ENCODE data around the gene SET.

The SET gene

DNA sequence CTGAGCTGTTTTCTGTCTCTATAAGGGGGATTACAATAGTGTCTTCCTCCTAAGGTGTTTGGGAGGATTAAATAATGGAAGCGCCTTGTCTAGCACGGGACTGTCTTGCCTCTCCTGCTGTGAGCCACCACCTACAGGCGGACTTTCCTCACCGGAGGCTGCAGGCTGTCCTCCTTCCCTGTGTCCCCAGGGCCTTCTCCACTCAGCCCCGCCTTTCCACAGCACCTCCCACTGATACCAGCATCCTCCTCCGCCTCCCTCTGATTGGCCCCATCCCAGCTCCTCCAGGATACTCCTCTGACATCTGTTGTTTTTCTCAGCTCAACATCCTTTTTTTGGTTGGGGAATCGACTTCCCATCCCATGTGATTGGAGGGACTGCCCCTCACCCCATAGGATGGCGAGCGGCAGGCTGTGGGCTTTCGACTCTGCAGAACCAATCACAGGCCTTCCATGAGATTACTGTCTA lies 35.8 kb downstream of the SET start:
- TF ChIP-seq USF1 (IDR thresholded peaks at IDR 0.05) (no peak), CEBPB (IDR thresholded peaks at IDR 0.05) (no peak), TCF12 (IDR thresholded peaks at IDR 0.05; ENCODE audit: low read depth) (no peak), EP300 (IDR thresholded peaks at IDR 0.05; ENCODE audit: borderline replicate concordance) (no peak), REST (IDR thresholded peaks at IDR 0.05; ENCODE audit: low read depth) (no peak), ZBTB7A (IDR thresholded peaks at IDR 0.05; ENCODE audit: low read depth) (no peak), NFIC (IDR thresholded peaks at IDR 0.05) (no peak), EGR1 (IDR thresholded peaks at IDR 0.05) (no peak)
- TF ChIP-seq, protein P1, sequence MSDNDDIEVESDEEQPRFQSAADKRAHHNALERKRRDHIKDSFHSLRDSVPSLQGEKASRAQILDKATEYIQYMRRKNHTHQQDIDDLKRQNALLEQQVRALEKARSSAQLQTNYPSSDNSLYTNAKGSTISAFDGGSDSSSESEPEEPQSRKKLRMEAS (IDR thresholded peaks at IDR 0.05) = no peak

DNA sequence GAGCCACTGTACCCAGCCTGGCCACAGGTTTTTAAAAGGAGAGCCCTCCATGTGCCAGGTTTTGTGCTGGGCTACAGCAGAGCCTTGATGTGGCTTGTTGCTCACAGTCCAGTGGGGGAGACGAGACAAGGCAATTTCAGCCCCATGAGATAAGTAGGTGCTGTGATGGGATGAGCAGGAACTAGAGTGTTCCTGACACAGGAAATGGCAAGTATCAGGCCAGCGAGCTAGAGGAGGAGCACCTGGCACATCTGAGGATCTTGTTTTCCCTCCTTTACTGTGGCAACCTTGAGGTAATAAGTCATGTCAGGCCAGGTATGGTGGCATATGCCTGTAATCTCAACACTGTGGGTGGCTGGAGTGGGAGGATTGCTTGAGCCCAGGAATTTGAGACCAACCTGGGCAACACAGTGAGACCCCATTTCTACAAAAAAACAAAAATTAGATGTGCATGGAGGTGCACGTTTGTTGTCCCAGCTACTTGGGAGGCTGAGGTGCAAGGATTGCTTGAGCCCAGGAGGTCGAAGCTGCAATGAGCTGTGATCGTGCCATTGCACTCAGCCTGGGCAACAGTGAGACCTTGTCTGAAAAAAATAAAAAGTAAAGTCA lies 38.7 kb downstream of the SET start:
- TF ChIP-seq EGR1 (IDR thresholded peaks at IDR 0.05) = no peak
- no peak for TF ChIP-seq REST (IDR thresholded peaks at IDR 0.05; ENCODE audit: low read depth)
- no peak for TF ChIP-seq FOXM1 (IDR thresholded peaks at IDR 0.05; ENCODE audit: borderline replicate concordance, low read depth)
- TF ChIP-seq, protein P1 (IDR thresholded peaks at IDR 0.05) = no peak
- no peak for TF ChIP-seq USF1 (IDR thresholded peaks at IDR 0.05)
- TF ChIP-seq EP300 (IDR thresholded peaks at IDR 0.05; ENCODE audit: borderline replicate concordance) = no peak
- no peak for TF ChIP-seq CREB1 (IDR thresholded peaks at IDR 0.05; ENCODE audit: low read depth)
- no peak for TF ChIP-seq TCF12 (IDR thresholded peaks at IDR 0.05; ENCODE audit: low read depth)
- TF ChIP-seq NFIC (IDR thresholded peaks at IDR 0.05) = no peak
- TF ChIP-seq RAD21 (IDR thresholded peaks at IDR 0.05; ENCODE audit: low read depth) = no peak
- TF ChIP-seq CEBPB (IDR thresholded peaks at IDR 0.05) = no peak
- no peak for TF ChIP-seq TAF1 (IDR thresholded peaks at IDR 0.05; ENCODE audit: low read depth)
- no peak for TF ChIP-seq YY1 (IDR thresholded peaks at IDR 0.05; ENCODE audit: low read depth)

- TF ChIP-seq EP300 (IDR thresholded peaks at IDR 0.05; ENCODE audit: borderline replicate concordance) (no peak), EGR1 (IDR thresholded peaks at IDR 0.05) (no peak), CEBPB (IDR thresholded peaks at IDR 0.05) (no peak), FOXM1 (IDR thresholded peaks at IDR 0.05; ENCODE audit: borderline replicate concordance, low read depth) (no peak), YY1 (IDR thresholded peaks at IDR 0.05; ENCODE audit: low read depth) (no peak), TCF12 (IDR thresholded peaks at IDR 0.05; ENCODE audit: low read depth) (no peak), TEAD4 (IDR thresholded peaks at IDR 0.05) (no peak), CREB1 (IDR thresholded peaks at IDR 0.05; ENCODE audit: low read depth) (no peak), NFIC (IDR thresholded peaks at IDR 0.05) (no peak), TAF1 (IDR thresholded peaks at IDR 0.05; ENCODE audit: low read depth) (no peak), REST (IDR thresholded peaks at IDR 0.05; ENCODE audit: low read depth) (no peak), ZBTB7A (IDR thresholded peaks at IDR 0.05; ENCODE audit: low read depth) (no peak), USF1 (IDR thresholded peaks at IDR 0.05) (no peak), RAD21 (IDR thresholded peaks at IDR 0.05; ENCODE audit: low read depth) (no peak)
- TF ChIP-seq, protein P1 (IDR thresholded peaks at IDR 0.05) = no peak
Measured at GRCh38 chr9:128728298-128728697, 39.3 kb downstream of the SET start.

- TF ChIP-seq USF1 (IDR thresholded peaks at IDR 0.05) (no peak), EGR1 (IDR thresholded peaks at IDR 0.05) (no peak), YY1 (IDR thresholded peaks at IDR 0.05; ENCODE audit: low read depth) (no peak), TCF12 (IDR thresholded peaks at IDR 0.05; ENCODE audit: low read depth) (no peak), CEBPB (IDR thresholded peaks at IDR 0.05) (no peak), CREB1 (IDR thresholded peaks at IDR 0.05; ENCODE audit: low read depth) (no peak), RAD21 (IDR thresholded peaks at IDR 0.05; ENCODE audit: low read depth) (no peak), NFIC (IDR thresholded peaks at IDR 0.05) (no peak), TEAD4 (IDR thresholded peaks at IDR 0.05) (no peak), FOXM1 (IDR thresholded peaks at IDR 0.05; ENCODE audit: borderline replicate concordance, low read depth) (no peak), TAF1 (IDR thresholded peaks at IDR 0.05; ENCODE audit: low read depth) (no peak), ZBTB7A (IDR thresholded peaks at IDR 0.05; ENCODE audit: low read depth) (no peak), REST (IDR thresholded peaks at IDR 0.05; ENCODE audit: low read depth) (no peak)
Measured at GRCh38 chr9:128729302-128729701, 40.3 kb downstream of the SET start.
